Measurements from ENCODE around the gene C1orf53.
"Not testable (repeated sequence)": the region's sequence is repeated elsewhere in the genome, so short reads cannot be mapped to it uniquely, and the experiment has no call there.

The C1orf53 gene

DNA sequence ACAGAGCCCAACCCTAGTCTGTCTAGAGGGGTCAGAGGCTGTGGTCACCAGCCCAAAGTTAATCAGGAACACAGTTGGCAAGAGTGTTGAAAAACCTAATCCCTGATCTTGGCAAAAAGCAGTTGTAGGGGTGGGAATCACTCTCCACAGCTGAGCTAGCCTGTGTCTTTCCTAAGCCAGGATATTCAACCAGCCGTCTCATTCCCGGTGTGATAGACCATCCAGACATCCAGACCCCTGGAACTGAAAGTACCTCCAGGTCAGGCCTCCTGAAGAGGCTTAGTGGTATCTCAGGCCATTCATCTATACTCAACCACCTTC lies 19.6 kb downstream of the C1orf53 start:
- no peak for DNase-seq

DNA sequence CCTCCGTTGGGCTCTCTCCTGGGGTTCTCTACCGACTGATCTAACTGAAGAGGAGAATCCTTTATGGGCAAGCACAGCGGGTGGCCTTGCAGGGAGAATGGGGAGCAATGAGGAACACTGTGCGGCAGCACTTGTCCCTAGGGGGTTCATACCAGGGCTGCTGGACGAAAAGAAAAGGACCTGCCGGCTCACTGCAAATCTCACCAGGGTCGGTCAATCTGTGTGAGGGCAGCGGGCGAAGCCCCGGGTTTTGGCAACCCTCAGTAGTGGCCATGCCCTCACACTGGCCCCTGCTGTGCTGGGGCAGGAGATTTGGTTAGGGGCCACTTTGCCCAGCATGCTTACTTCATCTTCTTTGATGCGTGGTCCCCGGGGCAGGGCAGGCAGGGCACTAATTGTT lies 20.6 kb downstream of the C1orf53 start:
- DNase-seq: no peak

DNA sequence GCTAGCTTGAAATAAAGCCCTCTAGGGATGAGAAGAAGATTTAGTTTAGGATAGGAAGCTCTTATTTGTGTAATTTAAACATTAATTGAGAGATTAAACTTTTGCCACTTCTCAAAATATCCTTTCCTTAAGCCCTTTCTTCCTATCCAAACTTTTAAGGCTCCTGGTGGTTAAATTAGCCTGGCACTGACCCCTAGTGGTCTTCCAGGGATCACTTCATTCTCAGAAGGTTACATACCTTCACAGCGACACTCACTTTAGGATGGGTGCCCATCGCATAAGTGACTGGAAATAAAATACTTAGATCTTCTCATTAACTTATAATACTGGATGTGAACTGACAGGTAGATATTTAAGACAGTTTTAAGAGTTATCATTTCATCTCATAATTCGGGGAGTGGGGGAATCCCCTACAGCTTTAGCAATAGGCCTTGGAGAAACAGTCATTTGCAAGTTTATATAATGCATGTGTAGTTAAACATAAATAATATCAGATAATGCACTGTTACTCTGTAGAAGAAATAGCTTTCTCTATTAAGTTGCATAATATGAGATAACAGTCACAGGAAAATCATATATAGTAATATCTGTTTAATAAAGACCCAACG lies 22.2 kb downstream of the C1orf53 start:
- no peak for DNase-seq

DNA sequence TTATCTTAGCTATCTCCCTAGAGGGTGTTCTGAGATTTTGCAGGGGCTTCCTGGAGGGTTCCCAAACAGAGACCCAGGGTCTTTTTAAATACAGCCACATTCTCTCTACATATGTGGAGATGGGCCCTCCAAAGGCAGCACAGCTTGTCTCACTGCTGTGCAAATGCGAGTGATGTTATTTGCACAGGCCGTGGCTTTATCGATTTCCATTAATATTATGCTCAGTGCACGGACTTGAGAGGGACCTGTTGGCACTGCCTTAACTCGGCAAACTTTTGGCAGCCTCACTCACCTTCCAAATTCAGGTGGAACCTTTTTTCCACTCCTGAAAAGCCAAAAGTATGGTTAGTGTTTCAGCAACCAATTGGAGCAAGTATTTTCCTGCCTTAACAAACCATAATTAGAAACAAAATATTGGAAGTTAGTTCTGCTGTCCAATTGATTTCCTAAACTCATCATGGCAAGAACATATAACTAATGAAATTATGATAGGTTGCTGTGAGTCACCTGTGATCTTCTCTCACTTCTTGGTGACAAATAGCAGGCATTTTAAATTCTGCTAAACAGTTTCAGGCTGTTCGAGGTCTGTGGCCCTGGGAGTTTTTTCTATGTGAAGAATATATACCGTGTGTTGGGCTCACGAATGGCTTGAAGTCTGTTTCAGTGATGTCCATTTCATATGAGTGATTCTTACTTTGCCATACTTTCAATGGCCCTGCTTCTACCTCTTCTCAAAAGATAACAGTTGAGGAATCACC lies 25.7 kb downstream of the C1orf53 start:
- DNase-seq: no peak

DNA sequence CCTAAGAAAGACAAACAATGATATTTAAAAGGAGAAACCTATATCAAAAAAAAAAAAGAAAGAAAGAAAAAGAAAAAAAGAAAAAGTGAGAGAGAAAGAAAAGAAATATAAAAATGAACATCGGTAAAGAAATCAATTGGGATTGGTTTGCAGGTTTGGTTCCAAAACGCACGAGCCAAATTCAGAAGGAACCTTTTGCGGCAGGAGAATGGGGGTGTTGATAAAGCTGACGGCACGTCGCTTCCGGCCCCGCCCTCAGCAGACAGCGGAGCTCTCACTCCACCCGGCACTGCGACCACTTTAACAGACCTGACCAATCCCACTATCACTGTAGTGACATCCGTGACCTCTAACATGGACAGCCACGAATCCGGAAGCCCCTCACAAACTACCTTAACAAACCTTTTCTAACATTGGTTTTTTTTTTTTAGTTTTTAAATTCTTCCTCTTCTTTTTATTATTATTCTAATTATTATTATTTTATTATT lies 26.5 kb downstream of the C1orf53 start:
- no peak for DNase-seq

DNA sequence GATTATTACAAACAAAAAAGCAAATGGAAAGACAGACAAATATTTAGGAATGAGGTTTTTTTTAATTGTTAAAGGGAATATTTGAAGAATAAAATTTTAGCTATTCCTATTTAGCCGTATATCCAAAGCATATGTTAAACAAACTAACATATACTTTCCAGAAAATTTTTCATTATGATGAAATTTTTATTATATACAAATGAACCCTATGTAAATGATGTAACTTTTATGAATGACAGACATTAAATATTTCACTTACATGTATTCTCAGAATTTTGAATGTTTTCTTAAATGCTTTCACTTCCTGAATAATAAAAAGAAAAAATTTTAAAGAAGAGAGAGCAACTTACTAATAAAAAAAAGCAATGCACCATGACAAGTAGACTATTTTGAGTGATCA lies 30.6 kb downstream of the C1orf53 start:
- DNase-seq: no peak

DNA sequence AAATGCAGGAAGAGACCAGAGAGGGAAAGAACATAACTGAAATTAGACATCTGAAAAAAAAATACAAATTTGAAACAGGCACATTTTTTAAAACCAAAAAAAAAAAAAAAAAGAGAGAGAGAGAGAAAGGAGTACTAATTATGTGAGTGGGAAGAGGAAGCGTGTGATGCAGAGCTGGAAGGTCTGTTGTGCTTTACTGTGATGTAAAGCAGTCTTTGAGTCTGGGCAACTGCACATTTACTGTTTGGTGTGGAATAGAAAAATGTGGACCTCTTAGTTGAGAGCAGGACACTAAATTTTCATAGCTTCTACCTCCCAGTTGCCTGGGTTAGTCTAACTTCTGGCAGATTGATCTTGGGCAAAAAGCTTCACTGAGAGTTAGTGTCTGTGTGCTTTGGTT lies 31.2 kb downstream of the C1orf53 start:
- DNase-seq: no peak

DNA sequence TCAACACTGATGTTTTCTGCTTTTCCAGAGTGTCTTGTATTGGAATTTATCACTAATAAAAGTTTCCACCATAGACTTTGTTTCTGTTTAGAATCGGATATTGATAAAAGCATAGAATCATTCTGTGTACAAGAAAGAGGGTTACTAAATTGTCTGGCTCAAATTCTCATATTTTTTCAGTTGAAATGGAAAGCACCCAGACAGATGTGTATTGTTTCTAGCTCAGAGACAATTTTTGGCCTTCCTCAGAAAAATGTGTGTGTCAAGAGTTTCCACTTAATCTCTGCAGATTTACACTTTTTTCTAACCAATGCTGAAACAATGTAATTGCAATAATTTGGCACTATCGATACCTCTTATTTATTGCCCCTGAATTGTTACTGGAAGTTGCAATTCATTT lies 35.0 kb downstream of the C1orf53 start:
- no peak for DNase-seq

DNA sequence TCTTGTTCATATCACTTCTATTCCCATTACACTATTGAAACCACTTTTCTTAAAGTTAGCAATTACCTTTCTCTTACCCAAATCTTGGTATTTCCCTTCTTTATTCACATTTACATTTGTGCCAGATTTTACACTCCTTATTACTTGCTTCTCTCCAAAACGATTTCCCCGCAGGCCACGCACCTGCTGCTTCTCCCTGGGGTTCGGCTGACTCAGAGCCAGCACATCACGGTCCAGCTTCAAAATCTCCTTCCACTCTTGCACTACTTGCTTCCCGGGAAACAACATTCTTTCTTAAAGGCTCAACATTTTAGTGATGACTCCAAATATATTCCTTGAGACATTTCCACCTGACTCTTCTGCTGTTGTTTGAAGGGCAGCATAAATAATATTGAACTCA lies 35.5 kb downstream of the C1orf53 start:
- no peak for DNase-seq

DNA sequence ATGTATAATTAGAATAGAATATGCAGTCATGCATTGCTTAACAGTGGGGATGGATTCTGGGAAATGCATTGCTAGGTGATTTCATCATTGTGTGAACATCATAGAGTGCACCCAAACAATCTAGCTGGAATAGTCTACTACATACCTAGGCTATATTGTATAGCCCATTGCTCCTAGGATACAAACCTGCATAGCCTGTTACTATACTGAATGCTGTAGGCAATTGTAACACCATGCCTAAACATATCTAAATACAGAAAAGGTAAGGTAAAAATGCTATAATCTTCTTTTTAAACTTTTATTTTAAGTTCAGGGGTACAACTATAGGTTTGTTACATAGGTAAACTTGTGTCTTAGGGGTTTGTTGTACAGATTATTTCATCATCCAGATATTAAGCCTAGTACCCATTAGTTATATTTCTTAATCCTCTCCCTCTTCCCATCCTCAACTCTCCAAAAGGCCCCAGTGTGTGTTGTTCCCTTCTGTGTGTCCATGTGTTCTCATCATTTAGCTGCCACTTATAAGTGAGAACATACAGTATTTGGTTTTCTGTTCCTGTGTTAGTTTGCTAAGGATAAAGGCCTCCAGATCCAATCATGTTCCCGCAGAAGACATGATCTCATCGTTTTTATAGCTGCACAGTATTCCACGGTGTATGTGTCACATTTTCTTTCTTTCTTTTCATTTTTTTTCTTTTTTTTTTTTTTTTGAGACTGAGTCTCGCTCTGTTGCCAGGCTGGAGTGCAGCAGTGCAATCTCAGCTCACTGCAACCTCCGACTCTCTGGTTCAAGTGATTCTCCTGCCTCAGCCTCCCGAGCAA lies 36.9 kb downstream of the C1orf53 start:
- not testable (repeated sequence) for DNase-seq

DNA sequence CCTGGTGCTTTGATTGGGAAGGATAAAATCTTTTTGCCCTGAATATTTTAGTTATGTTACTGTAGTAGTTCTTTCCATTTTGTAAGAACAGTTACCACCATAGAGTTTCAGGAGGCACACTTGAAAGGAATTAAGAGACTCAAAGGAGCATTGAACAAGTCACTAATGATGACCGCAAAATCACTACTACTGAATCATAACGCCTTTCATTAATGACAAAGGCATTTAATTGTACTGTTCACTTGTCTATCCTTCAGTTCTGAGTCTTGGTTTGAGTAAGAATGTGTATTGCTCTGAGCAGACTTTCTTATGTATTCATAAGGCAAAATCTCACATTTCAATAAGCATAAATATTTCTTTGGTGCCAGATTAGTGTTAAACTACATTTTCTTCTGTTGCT lies 39.6 kb downstream of the C1orf53 start:
- DNase-seq: no peak

DNA sequence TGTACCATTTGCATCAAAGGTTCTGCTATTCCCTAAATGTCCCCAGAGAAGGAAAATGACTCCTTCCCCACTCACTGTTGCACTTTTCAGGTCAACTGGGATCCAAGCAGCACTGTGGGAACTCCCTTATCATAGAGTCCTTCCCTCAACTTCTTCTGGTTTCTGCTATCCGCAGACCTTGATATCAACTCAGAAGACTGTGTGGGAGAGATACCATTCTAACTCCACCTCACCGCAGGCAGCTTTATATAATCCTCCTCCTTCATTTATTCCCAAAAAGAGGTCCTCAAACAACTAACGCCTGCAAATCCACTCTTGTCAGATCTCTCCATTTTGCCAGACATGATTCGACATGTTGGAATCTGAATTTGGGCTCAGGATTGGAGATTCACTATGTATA lies 42.1 kb downstream of the C1orf53 start:
- no peak for DNase-seq

DNA sequence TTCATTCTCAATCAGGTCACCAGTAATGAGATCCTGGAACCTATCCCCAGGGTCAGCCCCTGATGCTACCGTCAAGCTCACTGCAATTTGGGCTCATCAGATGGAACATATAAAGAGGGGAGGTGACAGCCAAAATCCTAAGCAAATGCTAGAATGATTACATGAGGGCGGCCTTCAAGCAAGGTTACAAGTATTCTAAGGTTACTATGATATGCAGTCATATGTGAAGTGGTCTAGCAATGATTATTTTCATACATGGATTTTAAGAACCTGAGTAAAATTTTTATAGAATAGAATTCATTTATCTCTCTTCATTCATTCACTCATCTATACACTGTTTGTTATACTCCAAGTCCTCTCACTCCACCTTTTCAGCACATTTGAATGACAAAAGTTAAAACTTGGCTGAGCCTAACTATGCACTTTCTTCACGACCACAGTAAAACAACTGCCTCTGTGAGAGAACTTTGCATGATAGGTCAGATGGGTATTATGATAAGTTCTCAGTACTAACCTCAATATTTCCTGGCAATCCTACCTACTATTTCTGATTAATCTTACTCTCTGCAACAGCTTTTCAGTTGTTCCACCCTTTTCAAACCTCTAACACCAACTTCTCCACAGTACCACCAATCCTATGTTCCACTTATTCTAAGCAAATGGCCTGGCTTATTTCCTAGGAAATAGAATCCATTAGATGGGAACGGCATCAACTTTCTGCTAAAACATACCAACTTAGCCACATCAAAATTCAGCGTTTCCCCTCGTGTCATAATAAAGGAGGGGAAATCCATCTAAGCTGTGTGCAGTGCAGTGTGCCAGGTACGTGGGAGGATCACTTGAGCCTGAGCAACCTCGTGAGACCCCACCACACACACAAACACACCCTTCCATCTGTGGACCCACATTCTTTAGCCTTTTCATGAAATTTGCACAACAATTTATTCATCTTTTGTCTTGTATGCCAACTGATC lies 46.8 kb downstream of the C1orf53 start:
- no peak for DNase-seq

DNA sequence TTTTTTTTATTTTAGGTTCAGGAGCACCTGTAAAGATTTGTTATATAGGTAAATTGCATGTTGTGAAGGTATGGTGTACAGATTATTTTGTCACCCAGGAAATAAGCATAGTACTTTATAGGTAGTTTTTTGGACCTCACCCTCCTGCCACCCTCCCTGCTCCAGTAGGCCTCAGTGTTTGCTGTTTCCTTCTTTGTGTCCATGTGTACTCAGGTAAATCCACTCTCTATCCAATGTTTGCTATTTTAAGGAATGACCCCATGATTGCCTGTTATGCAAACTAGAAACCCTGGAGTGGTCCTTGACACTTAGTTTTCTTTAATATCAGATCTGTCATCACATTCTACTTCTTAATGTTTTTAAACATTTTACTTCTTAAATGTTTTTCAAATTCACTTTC lies 48.7 kb downstream of the C1orf53 start:
- no peak for DNase-seq

DNA sequence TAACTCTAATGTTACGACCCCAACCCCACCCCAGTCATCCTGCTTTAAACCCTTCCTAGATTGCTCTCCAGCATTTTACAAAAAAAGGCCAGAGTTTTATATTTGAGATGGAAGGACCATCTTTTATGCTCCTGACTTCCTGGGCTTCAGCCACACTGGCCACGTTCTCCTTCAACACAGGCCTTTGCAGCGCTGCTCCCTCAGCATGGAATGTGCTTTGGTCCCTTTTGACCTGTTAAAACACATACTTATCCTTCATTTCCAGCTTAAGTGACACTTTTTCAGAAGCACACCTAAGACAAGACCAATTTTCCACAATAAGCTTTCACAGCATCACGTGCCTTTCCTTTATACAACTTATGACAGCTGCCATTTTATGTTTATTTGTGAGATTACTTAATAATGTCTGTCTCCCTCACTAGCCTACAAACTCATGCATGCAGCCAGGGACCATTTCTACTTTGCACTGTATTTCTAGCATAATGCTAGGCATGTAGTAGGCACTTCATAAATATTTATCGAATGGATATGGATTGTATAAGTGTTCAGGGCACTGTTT lies 49.3 kb downstream of the C1orf53 start:
- no peak for DNase-seq

DNA sequence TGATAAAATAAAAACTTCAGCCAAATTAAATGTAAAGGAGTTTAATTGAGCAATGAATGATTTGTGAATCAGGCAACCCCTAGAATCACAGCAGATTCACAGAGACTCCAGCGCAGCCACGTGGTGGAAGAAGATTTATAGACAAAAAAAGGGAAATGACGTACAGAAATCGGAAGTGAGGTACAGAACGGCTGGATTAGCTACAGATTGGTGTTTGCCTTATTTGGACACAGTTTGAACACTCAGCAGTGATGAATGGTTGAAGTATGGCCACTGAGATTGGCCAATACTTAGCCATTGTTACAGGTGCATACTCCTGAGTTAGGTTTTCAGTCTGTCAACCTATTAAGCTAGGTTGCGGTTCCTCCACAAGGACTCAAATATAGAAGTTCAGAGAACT lies 51.0 kb downstream of the C1orf53 start:
- DNase-seq: not testable (repeated sequence)

DNA sequence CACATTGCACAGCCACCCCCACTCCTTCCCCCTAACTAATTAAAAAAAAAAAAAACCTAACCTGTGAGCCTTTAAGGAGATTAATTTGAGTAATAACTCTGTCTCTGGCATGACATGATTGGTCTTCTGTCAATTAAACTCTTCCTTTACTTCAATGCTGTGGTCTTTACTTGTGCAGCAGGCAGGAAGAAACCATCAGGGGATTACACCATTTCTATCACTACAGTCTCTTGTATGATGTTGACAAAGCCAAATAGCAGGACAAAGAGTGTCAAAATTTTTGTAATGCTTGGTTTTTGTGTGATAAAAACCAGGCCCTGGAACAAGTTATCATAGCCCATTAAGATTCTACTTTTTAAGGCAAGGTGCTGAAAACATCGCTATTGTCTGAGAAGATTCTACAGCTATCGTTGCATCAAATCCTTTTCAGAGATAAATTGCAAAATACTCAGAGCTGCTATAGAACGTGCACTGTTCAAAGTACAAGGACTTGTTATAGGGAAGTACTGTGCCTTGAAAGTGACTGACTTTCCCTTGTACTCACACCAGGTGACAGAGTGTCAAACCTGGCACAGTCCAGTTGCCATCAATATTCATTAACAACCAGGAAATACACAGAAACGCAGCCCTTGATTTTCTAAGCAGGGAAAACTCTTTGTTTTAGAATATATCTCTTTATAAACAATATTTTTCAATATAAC lies 52.4 kb downstream of the C1orf53 start:
- no peak for DNase-seq

DNA sequence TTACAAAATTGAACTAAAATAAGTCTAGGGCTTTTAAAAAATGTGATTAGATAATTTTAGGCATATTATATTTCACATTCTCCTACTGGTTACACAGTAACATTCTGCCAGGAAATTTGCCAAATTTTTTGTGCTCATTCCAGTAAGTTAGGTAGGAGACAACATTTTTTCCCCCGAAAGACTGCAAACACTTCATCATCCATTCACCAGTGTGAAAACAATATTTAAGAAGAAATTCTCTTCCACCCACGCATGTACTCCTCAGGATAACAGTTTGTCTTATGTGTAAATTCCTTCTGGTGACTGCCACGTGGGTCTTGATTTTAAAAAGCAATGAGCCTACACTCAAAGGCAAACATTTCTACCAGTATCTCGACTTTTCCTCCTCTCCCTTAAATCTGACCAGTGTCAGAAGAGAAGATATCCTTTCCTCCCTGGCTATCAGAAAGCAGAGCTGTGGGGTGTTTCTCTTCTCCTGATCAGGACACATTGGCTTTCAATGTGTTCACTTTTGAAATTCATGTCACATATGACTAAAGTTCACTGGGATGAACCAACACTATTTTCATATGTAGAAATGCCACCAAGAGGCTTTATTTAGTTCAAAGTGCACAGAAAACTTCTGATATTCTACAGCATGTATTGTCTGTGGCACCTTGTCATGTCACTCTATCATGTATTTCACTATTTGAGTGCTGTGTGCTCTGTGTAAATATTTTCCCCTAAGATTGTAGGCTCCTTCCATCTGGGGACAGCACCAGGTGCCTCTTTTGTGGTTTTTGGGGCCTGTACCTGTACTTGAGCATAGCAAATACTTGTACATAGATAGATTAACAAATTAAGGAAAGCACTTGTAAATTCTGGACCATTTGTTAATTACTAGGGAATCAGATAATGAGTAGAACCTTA lies 53.3 kb downstream of the C1orf53 start:
- DNase-seq: no peak

Data from 8988T (cell line).